Heart left ventricle (tissue), 16 donors: ENCODE data around the gene SLC19A1. TPM values are rescaled to one million over a fixed set of nuclear protein-coding genes. Genes with fewer than 3 reads are reported as not detected.

Source experiments
- ATAC-seq, 4 donors: fragments of 200-7000 bp; cut with Tn5 transposase; one replicate each; pipeline ENCODE4 v1.9.1; 2020 to 2022; ENCODE audit warnings: moderate library complexity in 4 of 4, mild to moderate bottlenecking in 3 of 4, moderate number of reproducible peaks in 1 of 4
- DNase-seq, 5 donors: peaks; one replicate each; pipeline ENCODE4 v3.0.0-alpha.2; 2020
- H3K27ac ChIP-seq, 12 donors: fragments of 200-600 bp; sonication (generic) in 4 of 12; one replicate each; pipeline versions ENCODE4 v1.5.0 to v1.8.0; 2016 to 2022; ENCODE audit warnings: mild to moderate bottlenecking in 2 of 12
- H3K27me3 ChIP-seq, 9 donors: fragments of 200-600 bp; sonication (generic) in 2 of 9; one replicate each; pipeline versions ENCODE4 v1.5.1 to v1.8.0; 2016 to 2022; ENCODE audit warnings: mild to moderate bottlenecking in 3 of 9
- H3K36me3 ChIP-seq, 9 donors: fragments of 200-600 bp; sonication (generic) in 2 of 9; one replicate each; pipeline versions ENCODE4 v1.5.0 to v1.8.0; 2018 to 2022; ENCODE audit warnings: mild to moderate bottlenecking in 2 of 9
- H3K4me1 ChIP-seq, 12 donors: fragments of 200-600 bp; sonication (generic) in 4 of 12; one replicate each; pipeline versions ENCODE4 v1.5.0 to v1.8.0; 2016 to 2022; ENCODE audit warnings: mild to moderate bottlenecking in 3 of 12
- H3K4me3 ChIP-seq, 12 donors: fragments of 200-600 bp; sonication (generic) in 4 of 12; one replicate each; pipeline versions ENCODE4 v1.5.0 to v1.8.0; 2017 to 2022; ENCODE audit warnings: mild to moderate bottlenecking in 9 of 12, moderate library complexity in 4 of 12
- H3K9me3 ChIP-seq, 12 donors: fragments of 200-600 bp; sonication (generic) in 4 of 12; one replicate each; pipeline versions ENCODE4 v1.5.0 to v1.8.0; 2016 to 2022; ENCODE audit warnings: mild to moderate bottlenecking in 1 of 12
- POLR2A ChIP-seq, 2 donors: fragments of 450-650 bp; IDR thresholded peaks; one replicate each; pipeline ENCODE4 v1.6.1; 2017; ENCODE audit warnings: antibody characterized with exemption in 2 of 2, mild to moderate bottlenecking in 2 of 2, moderate library complexity in 2 of 2
- WGBS, 4 donors: extraction: QIAGEN DNeasy Blood & Tissue Kit in 2 of 4; methylation state at CpG; one replicate each; pipeline versions ENCODE4 v1.1.5 to v1.1.7; 2013 to 2018; 5-methylcytosine and 5-hydroxymethylcytosine counted together
- intact Hi-C, 10 donors: fragments of 100-400 bp; cut with DNase I; formaldehyde crosslinking; loops; one replicate each; pipeline versions ENCODE4 v1.11.1 to v1.14.2; 2022
- long read RNA-seq, 3 donors: library from polyadenylated mRNA; unstranded; transcript quantifications; one replicate each; pipeline ENCODE4 v2.0.0, GENCODE V29; 2020 to 2021
- polyA plus RNA-seq, 2 donors: library from polyadenylated mRNA; stranded (reverse); fragments of 200-250 nt; gene quantifications; one replicate each; pipeline ENCODE4 v1.2.3, GENCODE V29; 2013
- total RNA-seq, 9 donors: library from RNA; depleted of rRNA in 2 of 9; stranded (reverse); fragments of >200 nt in 2 of 9; fragmentation: NEBNext Ultra II Directional in 3 of 9; extraction: Animal tissue kit (Norgen Biotek cat#: 25700) in 3 of 9; gene quantifications; one replicate each; pipeline versions ENCODE4 v1.1.0 to v1.2.4, GENCODE V29; 2016 to 2023
- TF ChIP-seq, protein P1 (sequence below), 12 donors: fragments of 200-600 bp; sonication (generic) in 4 of 12; IDR thresholded peaks; one replicate each; pipeline versions ENCODE4 v1.5.0 to v1.8.0; 2018 to 2022; ENCODE audit warnings: antibody characterized with exemption in 12 of 12, mild to moderate bottlenecking in 5 of 12
- donor health status: ischemic (EF 13 %, LVEDD 7.1; RV severe dilation, severe dysfunction).
- donor health status: healthy with polysubstance abuse.
- donor health status: DM: no; HTN: yes; CAD: no.
- donor health status: DM: no; HTN: no; CAD: no.
- donor health status: ischemic (EF 25% LVEDD 6.9; RV normal size, moderate dysfunction).
- donor health status: ischemic (EF 25% LVEDD 5.7; RV mildly dilated, moderate dysfunction).
- donor health status: healthy.
- donor health status: DM: yes; HTN: yes; CAD: no.
- donor health status: ischemic (EF 35%, LVEDD 5.7; RV mildly dilated, moderate dysfunction).
- donor health status: nonischemic (EF 11% LVEDD 7.7; RV severe dilation, severe dysfunction).
- donor health status: DM: yes; HTN: yes; CAD: no.
- donor health status: PGD.
- donor health status: ischemic (EF 29% LVEDD 5.4; RV normal size, mild dysfunction).
- donor health status: nonischemic (EF 23%, LVEDD 6.1; RV moderate dilation, normal function).

Gene SLC19A1
- 1 to 10 TPM; 2.4 to 7.0 (median 3.0) TPM for total RNA-seq
- 1 to 10 TPM; 3.5 to 4.3 TPM for polyA plus RNA-seq
- long read RNA-seq, donor 1, partial matches to known transcripts, result 1 of 4 reads
- long read RNA-seq, donor 1, other reads (novel, unspliced or antisense), result 3 of 4 reads
- long read RNA-seq, donor 2, transcript SLC19A1-209 (5 exons, 1,896 nt), result major isoform, 6 of 20 reads
- long read RNA-seq, donor 2, partial matches to known transcripts, result 3 of 20 reads
- long read RNA-seq, donor 2, other reads (novel, unspliced or antisense), result 8 of 20 reads
- long read RNA-seq, donor 3, partial matches to known transcripts, result 2 of 7 reads
- long read RNA-seq, donor 3, other reads (novel, unspliced or antisense), result 3 of 7 reads

DNA sequence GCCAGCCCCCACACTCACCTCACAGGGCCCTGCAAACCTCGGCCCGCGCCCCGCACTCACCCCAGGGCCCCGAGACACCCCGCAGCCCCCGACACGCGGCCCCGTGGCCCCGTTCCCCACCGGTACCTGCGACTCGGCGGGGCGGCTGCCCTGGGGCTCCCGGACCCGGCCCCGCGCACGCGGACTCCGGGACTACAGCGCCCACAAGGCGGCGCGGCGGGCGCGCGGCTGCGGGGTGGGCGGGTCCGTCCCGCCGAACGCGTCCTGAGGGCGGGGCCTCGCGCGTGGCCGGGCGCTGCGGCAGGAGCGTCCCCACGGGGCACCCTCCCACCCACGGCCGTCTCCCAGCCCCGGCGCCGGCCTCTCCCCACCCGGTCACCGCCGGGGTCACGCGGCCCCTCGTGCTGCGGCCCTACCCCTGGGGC is at the start of gene SLC19A1:
Gene SLC19A1, minus strand, starts transcription at position 199 of the 425 bp plus-strand sequence. CDS start 4,481 bp downstream, outside the sequence.
- peak; percentile 65 to 89 (median 74) for DNase-seq
- 1% methylated on average over 33 to 59 of the region's 59 CpGs; no CpG with 5 or more reads in 1 of the 4 donors for WGBS, 4 donors
- intact Hi-C loops, result loop anchor here in 1 of 10 donors (10.0 kb wide), 1 partner anchor 257 kb away; the partner anchor contains the start of gene POFUT2
- ATAC-seq, result peak in 3 of 4 donors; percentile 67 to 89 (median 88)
- TF ChIP-seq, protein P1, sequence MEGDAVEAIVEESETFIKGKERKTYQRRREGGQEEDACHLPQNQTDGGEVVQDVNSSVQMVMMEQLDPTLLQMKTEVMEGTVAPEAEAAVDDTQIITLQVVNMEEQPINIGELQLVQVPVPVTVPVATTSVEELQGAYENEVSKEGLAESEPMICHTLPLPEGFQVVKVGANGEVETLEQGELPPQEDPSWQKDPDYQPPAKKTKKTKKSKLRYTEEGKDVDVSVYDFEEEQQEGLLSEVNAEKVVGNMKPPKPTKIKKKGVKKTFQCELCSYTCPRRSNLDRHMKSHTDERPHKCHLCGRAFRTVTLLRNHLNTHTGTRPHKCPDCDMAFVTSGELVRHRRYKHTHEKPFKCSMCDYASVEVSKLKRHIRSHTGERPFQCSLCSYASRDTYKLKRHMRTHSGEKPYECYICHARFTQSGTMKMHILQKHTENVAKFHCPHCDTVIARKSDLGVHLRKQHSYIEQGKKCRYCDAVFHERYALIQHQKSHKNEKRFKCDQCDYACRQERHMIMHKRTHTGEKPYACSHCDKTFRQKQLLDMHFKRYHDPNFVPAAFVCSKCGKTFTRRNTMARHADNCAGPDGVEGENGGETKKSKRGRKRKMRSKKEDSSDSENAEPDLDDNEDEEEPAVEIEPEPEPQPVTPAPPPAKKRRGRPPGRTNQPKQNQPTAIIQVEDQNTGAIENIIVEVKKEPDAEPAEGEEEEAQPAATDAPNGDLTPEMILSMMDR (IDR thresholded peaks at IDR 0.05), result peak in 11 of 12 donors; percentile 8 to 61 (median 43)
- TF ChIP-seq POLR2A (IDR thresholded peaks at IDR 0.05), result peak in 1 of 2 donors; percentile 33
- H3K4me3 ChIP-seq, result peak within 1 kb of the TSS; percentile 41 to 88 (median 66)
- H3K27ac ChIP-seq, result peak within 1 kb of the TSS in 6 of 12 donors; percentile 19 to 69 (median 46)
- H3K36me3 ChIP-seq, result no peaks in the 10 kb centered on the region
- peaks cover 4 to 19% (median 11%) of the 10 kb centered on the region in 12 donors for H3K4me1 ChIP-seq
- no peaks in the 10 kb centered on the region for H3K27me3 ChIP-seq
- no peaks in the 10 kb centered on the region for H3K9me3 ChIP-seq

DNA sequence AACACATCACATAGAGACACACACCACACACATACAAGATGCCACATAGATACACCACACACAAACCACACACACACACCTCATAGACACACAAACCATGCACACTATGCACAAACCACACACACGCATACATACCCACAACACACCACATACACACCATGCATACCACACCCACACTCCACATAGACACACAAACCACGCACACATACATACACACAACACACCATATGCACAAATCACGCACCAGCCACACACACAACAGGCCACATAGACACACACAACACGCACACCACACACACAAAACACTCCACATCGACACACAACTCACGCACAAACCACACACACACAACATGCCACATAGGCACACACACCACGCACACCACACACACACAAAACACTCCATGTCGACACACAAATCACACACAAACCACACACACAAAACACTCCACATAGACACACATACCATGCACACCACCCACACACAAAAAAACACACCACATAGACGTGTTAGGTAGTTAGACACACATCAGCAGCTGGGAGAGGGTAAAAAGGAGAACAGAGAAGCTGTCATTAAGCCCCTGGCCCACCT is 49.5 kb upstream of the SLC19A1 start:
- no peaks in the 10 kb centered on the region for H3K36me3 ChIP-seq
- peaks cover 0 to 52% (median 28%) of the 10 kb centered on the region in 9 donors for H3K27me3 ChIP-seq
- H3K27ac ChIP-seq, result no peak overlapping the region
- intact Hi-C loops, result loop anchor here in 4 of 10 donors (5.0 to 10.0 kb wide), 4 partner anchors 34 to 447 kb away; partner anchors contain the start of gene POFUT2 (in 1 of the 4)
- no peak overlapping the region for H3K4me3 ChIP-seq
- 85 to 89% (median 87%) methylated on average over 9 of the region's 9 CpGs for WGBS, 4 donors
- DNase-seq, result no peak
- no peak for ATAC-seq
- H3K4me1 ChIP-seq, result peaks cover 0 to 19% (median 6%) of the 10 kb centered on the region in 12 donors
- peaks cover 0 to 11% (median 7%) of the 10 kb centered on the region in 12 donors for H3K9me3 ChIP-seq
- TF ChIP-seq, protein P1 (IDR thresholded peaks at IDR 0.05), result no peak
- no peak for TF ChIP-seq POLR2A (IDR thresholded peaks at IDR 0.05)

DNA sequence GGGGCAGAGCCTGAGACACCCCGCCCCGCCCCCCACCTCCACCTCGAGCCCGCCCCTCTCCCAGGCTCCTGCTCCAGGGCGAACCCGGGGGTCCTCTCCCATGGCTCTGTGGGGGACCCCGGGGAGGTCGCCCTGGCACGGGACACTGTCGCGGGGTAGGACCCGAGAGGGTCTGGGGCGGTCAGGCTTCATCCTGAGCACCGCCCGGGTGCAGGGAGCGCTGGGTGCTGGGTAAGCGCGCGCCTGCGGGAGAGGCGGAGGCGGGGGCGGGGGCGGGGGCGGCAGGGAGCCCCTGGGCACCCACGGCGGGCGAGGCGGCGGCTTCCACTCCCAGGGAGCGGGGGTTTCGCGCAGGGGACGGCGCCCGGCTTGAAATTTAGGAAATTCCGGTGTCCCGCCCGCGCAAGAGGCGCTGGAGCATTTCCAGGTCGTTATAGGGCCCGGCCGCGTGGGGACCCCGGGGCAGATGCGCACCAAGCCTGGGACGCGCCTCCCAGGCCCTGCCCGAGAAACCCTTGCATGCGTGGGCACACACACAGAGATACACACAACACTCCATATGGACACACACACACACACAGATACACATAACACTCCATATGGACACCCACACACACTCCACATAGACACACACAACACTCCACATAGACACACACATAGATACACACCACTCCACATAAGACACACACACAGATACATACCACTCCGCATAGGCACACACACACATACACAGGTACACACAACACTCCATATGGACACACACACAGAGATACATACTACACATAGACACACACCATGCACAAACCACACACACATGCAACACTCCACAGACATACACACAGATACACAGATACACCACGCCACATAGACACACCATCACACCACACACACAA is 48.7 kb upstream of the SLC19A1 start:
- H3K4me3 ChIP-seq, result peak overlapping the region; percentile 24 to 64 (median 50)
- WGBS, 4 donors, result 7 to 28% (median 10%) methylated on average over 9 to 53 of the region's 53 CpGs
- H3K9me3 ChIP-seq, result peaks cover 0 to 19% (median 14%) of the 10 kb centered on the region in 12 donors
- H3K27me3 ChIP-seq, result peaks cover 0 to 53% (median 27%) of the 10 kb centered on the region in 9 donors
- intact Hi-C loops, result loop anchor here in 4 of 10 donors (5.0 to 10.0 kb wide), 4 partner anchors 34 to 446 kb away; partner anchors contain the start of gene POFUT2 (in 1 of the 4)
- peaks cover 0 to 19% (median 6%) of the 10 kb centered on the region in 12 donors for H3K4me1 ChIP-seq
- ATAC-seq, result peak; percentile 41 to 75 (median 68)
- no peaks in the 10 kb centered on the region for H3K36me3 ChIP-seq
- peak in 2 of 5 donors; percentile 40 to 43 for DNase-seq
- no peak for TF ChIP-seq POLR2A (IDR thresholded peaks at IDR 0.05)
- TF ChIP-seq, protein P1 (IDR thresholded peaks at IDR 0.05), result no peak
- no peak overlapping the region for H3K27ac ChIP-seq
